ENCODE measurements around the gene TECPR1.

- TF ChIP-seq CTCF (IDR thresholded peaks at IDR 0.05) = peak; percentile 95
- no peak for TF ChIP-seq EZH2 (IDR thresholded peaks at IDR 0.05; ENCODE audit: borderline replicate concordance, insufficient read depth, low read depth, low read length, poor library complexity, severe bottlenecking)
Observed at GRCh38 chr7:98168181-98168903, 83.7 kb downstream of the TECPR1 start.

All from B cell (primary cell).